Neuronal stem cell (in vitro differentiated cells): ENCODE measurements around the gene TCEAL6.
"Not testable (repeated sequence)": the region's sequence is repeated elsewhere in the genome, so short reads cannot be mapped to it uniquely, and the experiment has no call there.

ENCODE experiments used
- DNase-seq: peaks from one replicate; pipeline ENCODE4 v3.0.0-alpha.2; 2013; ENCODE audit warnings: low spot score
- H2AFZ ChIP-seq: one replicate; pipeline ENCODE4 v1.6.1; 2013; ENCODE audit warnings: mild to moderate bottlenecking, low read length, inconsistent platforms
- H2AK5ac ChIP-seq: 2 replicates; pipeline ENCODE4 v1.6.1; 2013; ENCODE audit warnings: low read depth, mild to moderate bottlenecking, inconsistent platforms, low read length, moderate library complexity, mixed read lengths
- H2BK120ac ChIP-seq: 2 replicates; pipeline ENCODE4 v1.6.1; 2013; ENCODE audit warnings: low read depth, mild to moderate bottlenecking, inconsistent platforms, low read length, moderate library complexity, mixed read lengths
- H2BK12ac ChIP-seq: one replicate; pipeline ENCODE4 v1.6.1; 2013; ENCODE audit warnings: low read length, inconsistent platforms
- H2BK15ac ChIP-seq: 2 replicates; pipeline ENCODE4 v1.6.1; 2013; ENCODE audit warnings: mild to moderate bottlenecking, low read length, inconsistent platforms, mixed read lengths
- H2BK5ac ChIP-seq: one replicate; pipeline ENCODE4 v1.6.1; 2013; ENCODE audit warnings: inconsistent platforms, mild to moderate bottlenecking, low read length, moderate library complexity
- H3K14ac ChIP-seq: one replicate; pipeline ENCODE4 v1.6.1; 2013; ENCODE audit warnings: low read length, inconsistent platforms
- H3K18ac ChIP-seq: 2 replicates; pipeline ENCODE4 v1.6.1; 2013; ENCODE audit warnings: low read length, inconsistent platforms
- H3K23ac ChIP-seq: 2 replicates; pipeline ENCODE4 v1.6.1; 2013; ENCODE audit warnings: low read depth, mild to moderate bottlenecking, mixed read lengths, low read length, inconsistent platforms; ENCODE audit not compliant: poor library complexity
- H3K27ac ChIP-seq: replicated peaks from 3 replicates; pipeline ENCODE4 v1.5.1; 2013; ENCODE audit warnings: low read length, inconsistent platforms
- H3K27me3 ChIP-seq, 3 experiments: 2 replicates each; pipeline ENCODE4 v1.6.1; 2013; ENCODE audit warnings: low read length in 3 of 3, mild to moderate bottlenecking in 2 of 3, inconsistent platforms in 1 of 3, low read depth in 1 of 3, mixed read lengths in 1 of 3, moderate library complexity in 1 of 3; ENCODE audit not compliant: control insufficient read depth in 3 of 3, insufficient read depth in 3 of 3
- H3K36me3 ChIP-seq, 2 donors: replicated peaks in 1 of 2; 2 replicates each; pipeline ENCODE4 v1.6.1; 2013; ENCODE audit warnings: low read length in 2 of 2; ENCODE audit not compliant: control insufficient read depth in 2 of 2, insufficient read depth in 2 of 2
- H3K4ac ChIP-seq: 2 replicates; pipeline ENCODE4 v1.6.1; 2013; ENCODE audit warnings: inconsistent platforms, mild to moderate bottlenecking, low read length, moderate library complexity
- H3K4me1 ChIP-seq, 2 donors: 1 replicate in 1 of 2; 2 replicates in 1 of 2; pipeline ENCODE4 v1.6.1; 2013; ENCODE audit warnings: low read length in 2 of 2, low read depth in 1 of 2; ENCODE audit not compliant: control insufficient read depth in 2 of 2, insufficient read depth in 1 of 2
- H3K4me2 ChIP-seq: one replicate; pipeline ENCODE4 v1.6.1; 2013; ENCODE audit warnings: mild to moderate bottlenecking, low read length, inconsistent platforms; ENCODE audit not compliant: insufficient read depth, poor library complexity, severe bottlenecking
- H3K4me3 ChIP-seq, 2 donors: 2 replicates each; pipeline ENCODE4 v1.5.1; 2013; ENCODE audit warnings: low read length in 2 of 2, mild to moderate bottlenecking in 2 of 2, inconsistent platforms in 1 of 2, moderate library complexity in 1 of 2
- H3K79me1 ChIP-seq: one replicate; pipeline ENCODE4 v1.6.1; 2013; ENCODE audit warnings: low read depth, mild to moderate bottlenecking, inconsistent platforms, low read length, moderate library complexity
- H3K9ac ChIP-seq: one replicate; pipeline ENCODE4 v1.6.1; 2013; ENCODE audit warnings: mild to moderate bottlenecking, low read depth, low read length, inconsistent platforms; ENCODE audit not compliant: poor library complexity
- H3K9me3 ChIP-seq, 2 donors: replicated peaks in 1 of 2; 2 replicates each; pipeline versions ENCODE3 to v1.6.1; 2013; ENCODE audit warnings: low read length in 2 of 2, mild to moderate bottlenecking in 2 of 2, inconsistent platforms in 1 of 2, low read depth in 1 of 2, mixed read lengths in 1 of 2, moderate library complexity in 1 of 2; ENCODE audit not compliant: control insufficient read depth in 2 of 2, insufficient read depth in 1 of 2
- H4K8ac ChIP-seq: one replicate; pipeline ENCODE4 v1.6.1; 2013; ENCODE audit warnings: low read depth, mild to moderate bottlenecking, inconsistent platforms, low read length, moderate library complexity
- H4K91ac ChIP-seq: one replicate; pipeline ENCODE4 v1.6.1; 2013; ENCODE audit warnings: low read length, low read depth, mild to moderate bottlenecking, inconsistent platforms; ENCODE audit not compliant: poor library complexity
- WGBS, 2 donors: extraction: QIAGEN DNeasy Blood & Tissue Kit; methylation state at CpG; one replicate each; pipeline ENCODE4 v1.1.7; 2013; ENCODE audit warnings: missing lambda C conversion rate in 2 of 2, mixed read lengths in 1 of 2; ENCODE audit not compliant: insufficient read length in 2 of 2, insufficient replicate concordance in 1 of 2; ENCODE audit errors: extremely low coverage in 2 of 2; 5-methylcytosine and 5-hydroxymethylcytosine counted together

Gene TCEAL6

GRCh38 chrX:102125014-102125413 lies 17.3 kb downstream of the TCEAL6 start:
- Histone ChIP-seq H3K4me3 (peak overlapping the region; percentile 36 to 84), H3K27me3 (peaks cover 0 to 36% (median 0%) of the 10 kb centered on the region in 3 experiments)

DNA sequence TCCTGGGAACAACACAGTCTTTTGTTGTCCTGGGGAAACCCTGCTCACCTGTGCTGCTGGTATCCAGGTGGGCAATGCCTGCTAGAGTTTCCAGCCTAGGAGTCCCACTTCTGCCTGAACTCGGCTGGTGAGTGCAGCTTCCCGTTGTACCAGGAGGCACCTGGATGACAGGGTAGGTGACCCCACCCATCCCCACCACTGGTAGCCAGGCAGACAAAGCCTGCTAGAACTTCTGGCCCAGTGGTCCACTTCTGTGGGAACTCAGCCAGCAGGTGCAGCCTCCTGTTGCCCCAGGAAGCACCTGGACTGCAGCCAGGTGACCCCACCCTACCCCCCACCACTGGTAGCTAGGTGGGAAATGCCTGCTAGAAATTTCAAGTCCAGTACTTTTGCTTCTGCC lies 26.5 kb downstream of the TCEAL6 start:
- DNase-seq, result no peak
- H3K9me3 ChIP-seq, result peaks cover 0 to 3% of the 10 kb centered on the region in 2 donors
- H2BK15ac ChIP-seq, result no peak overlapping the region
- H3K36me3 ChIP-seq, result no peaks in the 10 kb centered on the region
- no peak overlapping the region for H3K23ac ChIP-seq
- H3K27ac ChIP-seq, result no peak overlapping the region
- no peak overlapping the region for H3K14ac ChIP-seq
- H3K18ac ChIP-seq, result no peak overlapping the region
- H3K4me3 ChIP-seq, result no peak overlapping the region
- H3K79me1 ChIP-seq, result no peaks in the 10 kb centered on the region
- H2AK5ac ChIP-seq, result no peak overlapping the region
- WGBS, 2 donors, result no CpG with 5 or more reads among the region's 2 CpGs
- no peak overlapping the region for H4K8ac ChIP-seq
- no peaks in the 10 kb centered on the region for H3K27me3 ChIP-seq
- H3K4ac ChIP-seq, result no peak overlapping the region
- no peak overlapping the region for H2BK12ac ChIP-seq
- no peak overlapping the region for H2BK5ac ChIP-seq
- no peak overlapping the region for H4K91ac ChIP-seq
- H3K9ac ChIP-seq, result no peak overlapping the region
- no peak overlapping the region for H2BK120ac ChIP-seq
- no peak overlapping the region for H2AFZ ChIP-seq
- no peak overlapping the region for H3K4me2 ChIP-seq
- no peaks in the 10 kb centered on the region for H3K4me1 ChIP-seq

More at GRCh38 chrX:102125014-102125413, 17.3 kb downstream of the TCEAL6 start:
- not testable (repeated sequence) for H3K18ac ChIP-seq, H2BK12ac ChIP-seq, H3K36me3 ChIP-seq, DNase-seq, H3K4me1 ChIP-seq, H4K91ac ChIP-seq, H3K4ac ChIP-seq, H2BK15ac ChIP-seq, H2AK5ac ChIP-seq, H3K79me1 ChIP-seq, H3K14ac ChIP-seq, H2BK120ac ChIP-seq, H2BK5ac ChIP-seq, H3K23ac ChIP-seq, H3K9ac ChIP-seq, H3K27ac ChIP-seq, H3K9me3 ChIP-seq, H4K8ac ChIP-seq
- WGBS, 2 donors, result no CpG with 5 or more reads among the region's 10 CpGs
- Histone ChIP-seq H3K4me2 (peak overlapping the region; percentile 66), H2AFZ (peak overlapping the region; percentile 71)

DNA sequence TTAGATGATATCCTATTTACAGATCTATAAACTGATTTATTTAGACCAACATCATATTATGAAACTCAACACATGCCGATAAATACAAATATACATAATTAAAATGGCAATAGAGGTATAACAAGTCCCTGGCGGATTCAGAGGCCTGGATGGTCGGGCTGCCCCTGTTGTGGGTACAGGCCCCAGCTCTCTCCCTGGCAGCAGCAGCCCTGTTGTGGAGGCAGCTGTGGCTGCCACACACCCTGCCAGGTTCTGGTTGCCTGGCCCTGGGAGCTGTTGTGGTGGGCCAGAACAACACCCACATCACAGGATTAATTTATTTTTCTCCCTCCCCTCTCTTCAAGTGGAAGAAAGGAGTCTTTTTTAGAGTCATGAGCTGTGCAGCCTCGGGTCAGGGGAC lies 28.9 kb downstream of the TCEAL6 start:
- Histone ChIP-seq H3K18ac (no peak overlapping the region), H4K8ac (no peak overlapping the region), H2AK5ac (no peak overlapping the region), H3K4me2 (no peak overlapping the region), H4K91ac (no peak overlapping the region), H2BK15ac (no peak overlapping the region), H3K79me1 (no peaks in the 10 kb centered on the region), H2BK12ac (no peak overlapping the region), H2BK5ac (no peak overlapping the region), H3K4me1 (no peaks in the 10 kb centered on the region), H3K9me3 (peaks cover 0 to 3% of the 10 kb centered on the region in 2 donors), H3K27ac (no peak overlapping the region), H2BK120ac (no peak overlapping the region), H3K9ac (no peak overlapping the region), H3K27me3 (no peaks in the 10 kb centered on the region), H3K4ac (no peak overlapping the region), H3K14ac (no peak overlapping the region), H3K4me3 (no peak overlapping the region), H2AFZ (no peak overlapping the region), H3K36me3 (no peaks in the 10 kb centered on the region), H3K23ac (no peak overlapping the region)
- WGBS, 2 donors, result no CpG with 5 or more reads among the region's 4 CpGs
- no peak for DNase-seq
